ENCODE measurements around the gene SLC6A13. TPM values are rescaled to one million over a fixed set of nuclear protein-coding genes. Genes with fewer than 3 reads are reported as not detected.
"Not testable (repeated sequence)": the region's sequence is repeated elsewhere in the genome, so short reads cannot be mapped to it uniquely, and the experiment has no call there.

SLC6A13 gene
- total RNA-seq, 1 experiment from 2014 or later: not detected

- DNase-seq (ENCODE audit: low read depth): no peak
These were observed 1.6 kb upstream of the SLC6A13 start for GRCh38 chr12:264269-264668.

GRCh38 chr12:263574-263973 is 938 bp upstream of the SLC6A13 start:
- DNase-seq (ENCODE audit: low read depth): peak; percentile 35

- no peak for DNase-seq (ENCODE audit: low read depth)
These were observed 523 bp downstream of the SLC6A13 start for GRCh38 chr12:262113-262512.

GRCh38 chr12:257521-258321 is 4.9 kb downstream of the SLC6A13 start:
- no peak for DNase-seq (ENCODE audit: low read depth)

GRCh38 chr12:256958-257357 is 5.7 kb downstream of the SLC6A13 start:
- DNase-seq (ENCODE audit: low read depth): no peak

- DNase-seq (ENCODE audit: low read depth): no peak
These were observed 6.4 kb downstream of the SLC6A13 start for GRCh38 chr12:256225-256624.

- DNase-seq (ENCODE audit: low read depth): no peak
These were observed 7.7 kb downstream of the SLC6A13 start for GRCh38 chr12:254912-255311.

- DNase-seq (ENCODE audit: low read depth): no peak
These were observed 8.6 kb downstream of the SLC6A13 start for GRCh38 chr12:254039-254438.

- DNase-seq (ENCODE audit: low read depth): no peak
These were observed 9.4 kb downstream of the SLC6A13 start for GRCh38 chr12:253116-253831.

- no peak for DNase-seq (ENCODE audit: low read depth)
These were observed 10.0 kb downstream of the SLC6A13 start for GRCh38 chr12:252636-253035.

GRCh38 chr12:247271-247670 is 15.4 kb downstream of the SLC6A13 start:
- DNase-seq (ENCODE audit: low read depth): no peak

GRCh38 chr12:243381-243780 is 19.3 kb downstream of the SLC6A13 start:
- DNase-seq (ENCODE audit: low read depth): no peak

- DNase-seq (ENCODE audit: low read depth): no peak
These were observed 20.1 kb downstream of the SLC6A13 start for GRCh38 chr12:242496-242895.

GRCh38 chr12:241266-241665 is 21.4 kb downstream of the SLC6A13 start:
- no peak for DNase-seq (ENCODE audit: low read depth)

GRCh38 chr12:240566-240965 is 22.1 kb downstream of the SLC6A13 start:
- DNase-seq (ENCODE audit: low read depth): no peak

- no peak for DNase-seq (ENCODE audit: low read depth)
These were observed 23.8 kb downstream of the SLC6A13 start for GRCh38 chr12:238736-239398.

GRCh38 chr12:238116-238515 is 24.5 kb downstream of the SLC6A13 start:
- no peak for DNase-seq (ENCODE audit: low read depth)

GRCh38 chr12:237026-237815 is 25.4 kb downstream of the SLC6A13 start:
- no peak for DNase-seq (ENCODE audit: low read depth)

GRCh38 chr12:236445-236844 is 26.2 kb downstream of the SLC6A13 start:
- no peak for DNase-seq (ENCODE audit: low read depth)

- not testable (repeated sequence) for DNase-seq (ENCODE audit: low read depth)
These were observed 26.7 kb downstream of the SLC6A13 start for GRCh38 chr12:235967-236366.

- no peak for DNase-seq (ENCODE audit: low read depth)
These were observed 27.7 kb downstream of the SLC6A13 start for GRCh38 chr12:234891-235415.

- DNase-seq (ENCODE audit: low read depth): no peak
These were observed 28.6 kb downstream of the SLC6A13 start for GRCh38 chr12:234019-234418.

Data from M059J (cell line).